NB4 (cell line): ENCODE measurements around the gene ARID1B.

ENCODE experiments used
- CTCF ChIP-seq: IDR thresholded peaks from one replicate; pipeline ENCODE4 v1.5.1; 2012; ENCODE audit warnings: low read depth, low read length
- MAX ChIP-seq: IDR thresholded peaks from 2 replicates; pipeline ENCODE4 v1.6.1; 2011; ENCODE audit warnings: low read depth, low read length
- MYC ChIP-seq: IDR thresholded peaks from 2 replicates; pipeline ENCODE4 v1.6.1; 2011; ENCODE audit warnings: low read depth, low read length
- POLR2A ChIP-seq: IDR thresholded peaks from 2 replicates; pipeline ENCODE4 v1.6.1; 2011; ENCODE audit warnings: mild to moderate bottlenecking; ENCODE audit not compliant: insufficient read length; ENCODE audit errors: extremely low read depth

- TF ChIP-seq CTCF (no peak), POLR2A (no peak), MYC (no peak), MAX (no peak)
Measured at GRCh38 chr6:157125531-157125930, 348.4 kb downstream of the ARID1B start.
